ENCODE results near the gene CEP85. TPM values are rescaled to one million over a fixed set of nuclear protein-coding genes. Genes with fewer than 3 reads are reported as not detected.

CEP85 gene
- total and polyA plus RNA-seq, 9 of the 15 experiments (the other 6 are each of a cell fraction or from before 2014, with no cell fraction given): 42.1 to 140 (median 92.6) TPM

GRCh38 chr1:26289158-26290059 is 55.4 kb downstream of the CEP85 start:
- H3K9ac ChIP-seq (ENCODE audit: insufficient read depth in 1 of 2, low read depth in 2 of 2, low read length in 2 of 2): peak overlapping the region; percentile 32 to 85
- ChIA-PET POLR2A (interaction anchor here (0.6 to 2.0 kb wide), 11 partner anchors 10 to 189 kb away, joined by 3 to 10 read pairs (median 3); partner anchors contain the start of genes CD52, SH3BGRL3 and UBXN11), CTCF (ENCODE audit: low intra/inter-chr PET ratio) (interaction anchor here (0.5 to 1.6 kb wide), 2 partner anchors 10 to 310 kb away, joined by 3 read pairs; partner anchors contain the start of gene SH3BGRL3)
- H3K79me2 ChIP-seq (ENCODE audit: control insufficient read depth, insufficient read depth, low read length): no peaks in the 10 kb centered on the region
- no peak for ATAC-seq
- H3K36me3 ChIP-seq (ENCODE audit: control insufficient read depth, insufficient read depth, low read length): peaks cover 5% of the 10 kb centered on the region; the same call in 1 of the 3 replicates
- no peaks in the 10 kb centered on the region for H3K27me3 ChIP-seq (ENCODE audit: control insufficient read depth in 2 of 2, insufficient read depth in 2 of 2, low read length in 2 of 2)
- no TSS peak for BruUV-seq (replicated peaks)
- H3K4me2 ChIP-seq (ENCODE audit: insufficient read depth, low read length): peak overlapping the region; percentile 2; the same call in 1 of the 2 replicates
- H3K4me1 ChIP-seq (replicated peaks in 1 of 2; ENCODE audit: control insufficient read depth in 2 of 2, insufficient read depth in 2 of 2, low read length in 2 of 2): peaks cover 54 to 71% of the 10 kb centered on the region in 2 experiments
- 0 out of 2 replicates have a peak overlapping the region, but pooled peaks have one; percentile 5 for H2AFZ ChIP-seq (ENCODE audit: low read depth, low read length)
- intact Hi-C loops (cut with micrococcal nuclease): no loop called here
- no peaks in the 10 kb centered on the region for H3K9me3 ChIP-seq (replicated peaks; ENCODE audit: control insufficient read depth, insufficient read depth, low read depth, low read length)
- H4K20me1 ChIP-seq (replicated peaks; ENCODE audit: control insufficient read depth, insufficient read depth, low read length): no peaks in the 10 kb centered on the region
- peak in 1 of 4 experiments; percentile 14 for DNase-seq (ENCODE audit: extremely low read depth in 1 of 4, low spot score in 3 of 4)
- H3K9me1 ChIP-seq (ENCODE audit: control insufficient read depth, insufficient read depth, low read length): no peaks in the 10 kb centered on the region
- in situ Hi-C loops (cut with MboI): loop anchor here (5.0 kb wide), 1 partner anchor 33 kb away; no protein-coding TSS in a partner anchor
- no peak overlapping the region for H3K4me3 ChIP-seq
- H3K27ac ChIP-seq (ENCODE audit: extremely low read depth, low read depth, low read length): peak overlapping the region; percentile 69; the same call in 2 of the 3 replicates
- WGBS (ENCODE audit: insufficient coverage, low coverage, missing lambda C conversion rate): 90% methylated on average over 20 of the region's 21 CpGs
- FAIRE-seq: no peak
- TF ChIP-seq POLR2G (IDR thresholded peaks at IDR 0.05; ENCODE audit: low read depth, low read length): 0 out of 2 replicates have a peak, but pooled peaks have one; percentile 34
- TF ChIP-seq MAX (CRISPR knock-in tag; IDR thresholded peaks at IDR 0.05): peak; percentile 11; the same call in 1 of the 2 replicates
- TF ChIP-seq REST (IDR thresholded peaks at IDR 0.05; ENCODE audit: borderline replicate concordance): no peak
- TF ChIP-seq REST (CRISPR knock-in tag; IDR thresholded peaks at IDR 0.05; ENCODE audit: low read depth): no peak
- no peak for TF ChIP-seq NR1H2 (CRISPR knock-in tag; IDR thresholded peaks at IDR 0.05)
- no peak for TF ChIP-seq GABPB1 (CRISPR knock-in tag; IDR thresholded peaks at IDR 0.05)
- no peak for TF ChIP-seq ZNF24 (IDR thresholded peaks at IDR 0.05)
- no peak for TF ChIP-seq PTBP1 (IDR thresholded peaks at IDR 0.05; ENCODE audit: low read depth, low read length)
- no peak for TF ChIP-seq SRSF7 (optimal IDR thresholded peaks at IDR 0.05; ENCODE audit: low read depth, low read length)
- TF ChIP-seq ELK3 (CRISPR knock-in tag; IDR thresholded peaks at IDR 0.05): no peak
- TF ChIP-seq SPI1 (IDR thresholded peaks at IDR 0.05; ENCODE audit: borderline replicate concordance, low read depth, low read length): no peak
- TF ChIP-seq POLR2H (tag; IDR thresholded peaks at IDR 0.05; ENCODE audit: low read depth): no peak

Measured in K562 (cell line).